Mesenchymal stem cell (in vitro differentiated cells and primary cell): Measurements from ENCODE around the gene THOC7. TPM values are rescaled to one million over a fixed set of nuclear protein-coding genes. Genes with fewer than 3 reads are reported as not detected.

ENCODE experiments used
- DNase-seq: peaks from one replicate; pipeline ENCODE4 v3.0.0-alpha.2; 2013
- H2AFZ ChIP-seq: one replicate; pipeline ENCODE4 v1.6.1; 2013; ENCODE audit warnings: low read depth, mild to moderate bottlenecking, control low read depth, inconsistent platforms, low read length, moderate library complexity
- H2AK5ac ChIP-seq: 2 replicates; pipeline ENCODE4 v1.6.1; 2013; ENCODE audit warnings: low read length, moderate library complexity, mild to moderate bottlenecking, inconsistent platforms; ENCODE audit not compliant: severe bottlenecking
- H2BK120ac ChIP-seq: one replicate; pipeline ENCODE4 v1.6.1; 2013; ENCODE audit warnings: low read depth, mild to moderate bottlenecking, inconsistent platforms, low read length, moderate library complexity
- H2BK12ac ChIP-seq, 2 experiments: one replicate each; pipeline ENCODE4 v1.6.1; 2013; ENCODE audit warnings: inconsistent platforms in 2 of 2, low read length in 2 of 2, mild to moderate bottlenecking in 2 of 2, moderate library complexity in 2 of 2, control low read depth in 1 of 2
- H2BK15ac ChIP-seq: one replicate; pipeline ENCODE4 v1.6.1; 2013; ENCODE audit warnings: mild to moderate bottlenecking, low read depth, inconsistent platforms; ENCODE audit not compliant: poor library complexity, severe bottlenecking
- H2BK5ac ChIP-seq: 2 replicates; pipeline ENCODE4 v1.6.1; 2013; ENCODE audit warnings: low read depth, mild to moderate bottlenecking, low read length, control low read depth, inconsistent platforms; ENCODE audit not compliant: poor library complexity, severe bottlenecking
- H3K14ac ChIP-seq, 2 experiments: one replicate each; pipeline ENCODE4 v1.6.1; 2013; ENCODE audit warnings: inconsistent platforms in 2 of 2, low read length in 2 of 2, control low read depth in 1 of 2, mild to moderate bottlenecking in 1 of 2, moderate library complexity in 1 of 2
- H3K18ac ChIP-seq, 2 experiments: one replicate each; pipeline ENCODE4 v1.6.1; 2013; ENCODE audit warnings: inconsistent platforms in 2 of 2, low read length in 2 of 2, control low read depth in 1 of 2, low read depth in 1 of 2, mild to moderate bottlenecking in 1 of 2
- H3K23ac ChIP-seq, 2 experiments: one replicate each; pipeline ENCODE4 v1.6.1; 2013; ENCODE audit warnings: inconsistent platforms in 2 of 2, low read length in 2 of 2, mild to moderate bottlenecking in 2 of 2, moderate library complexity in 2 of 2, control low read depth in 1 of 2
- H3K27ac ChIP-seq: 2 replicates; pipeline ENCODE4 v1.5.1; 2013; ENCODE audit warnings: mild to moderate bottlenecking, moderate library complexity, low read length, control low read depth, inconsistent platforms; ENCODE audit not compliant: poor library complexity, severe bottlenecking
- H3K27me3 ChIP-seq, 2 experiments: 2 replicates each; pipeline versions ENCODE4 v1.6.1 to v1.7.0; 2013; ENCODE audit warnings: low read length in 2 of 2, mild to moderate bottlenecking in 2 of 2, moderate library complexity in 2 of 2, control low read depth in 1 of 2, inconsistent platforms in 1 of 2; ENCODE audit not compliant: control insufficient read depth in 1 of 2, insufficient read depth in 1 of 2
- H3K36me3 ChIP-seq, 2 experiments: 2 replicates each; pipeline versions ENCODE4 v1.6.1 to v1.7.0; 2013; ENCODE audit warnings: low read length in 2 of 2, control low read depth in 1 of 2, inconsistent platforms in 1 of 2, low read depth in 1 of 2, mild to moderate bottlenecking in 1 of 2; ENCODE audit not compliant: insufficient read depth in 2 of 2, control insufficient read depth in 1 of 2
- H3K4ac ChIP-seq, 2 experiments: one replicate each; pipeline ENCODE4 v1.6.1; 2013; ENCODE audit warnings: inconsistent platforms in 2 of 2, low read length in 2 of 2, mild to moderate bottlenecking in 2 of 2, moderate library complexity in 2 of 2, control low read depth in 1 of 2, low read depth in 1 of 2
- H3K4me1 ChIP-seq: 2 replicates; pipeline ENCODE4 v1.6.1; 2013; ENCODE audit warnings: low read depth, low read length, control low read depth; ENCODE audit not compliant: control insufficient read depth, insufficient read depth
- H3K4me2 ChIP-seq: 2 replicates; pipeline ENCODE4 v1.6.1; 2013; ENCODE audit warnings: low read length, mild to moderate bottlenecking, inconsistent platforms; ENCODE audit not compliant: poor library complexity, severe bottlenecking
- H3K4me3 ChIP-seq, 2 experiments: 2 replicates each; pipeline versions ENCODE4 v1.5.1 to v1.7.0; 2013; ENCODE audit warnings: low read length in 2 of 2, mild to moderate bottlenecking in 2 of 2, control low read depth in 1 of 2, low read depth in 1 of 2; ENCODE audit not compliant: insufficient read depth in 1 of 2
- H3K79me1 ChIP-seq: replicated peaks from 2 replicates; pipeline ENCODE4 v1.6.1; 2013; ENCODE audit warnings: mild to moderate bottlenecking, control low read depth, low read length, inconsistent platforms; ENCODE audit not compliant: poor library complexity, severe bottlenecking
- H3K9ac ChIP-seq: 2 replicates; pipeline ENCODE4 v1.7.0; 2013; ENCODE audit warnings: mild to moderate bottlenecking, low read length, moderate library complexity
- H3K9me3 ChIP-seq: 2 replicates; pipeline ENCODE4 v1.7.0; 2013; ENCODE audit warnings: mild to moderate bottlenecking, low read length; ENCODE audit not compliant: control insufficient read depth
- H4K8ac ChIP-seq: one replicate; pipeline ENCODE4 v1.6.1; 2013; ENCODE audit warnings: inconsistent platforms, mild to moderate bottlenecking, low read length, moderate library complexity
- H4K91ac ChIP-seq: one replicate; pipeline ENCODE4 v1.6.1; 2013; ENCODE audit warnings: mild to moderate bottlenecking, low read length, inconsistent platforms
- WGBS: methylation state at CpG from one replicate; pipeline ENCODE4 v1.1.7; 2013; ENCODE audit warnings: mixed read lengths; 5-methylcytosine and 5-hydroxymethylcytosine counted together
- small RNA-seq: library from polyadenylated mRNA; stranded (forward); fragments of <200 nt; extraction: miRNeasy Mini kit (QIAGEN cat#:217004); gene quantifications from one replicate; pipeline ENCODE3, GENCODE V24; 2013; ENCODE audit warnings: low read depth

Gene THOC7

GRCh38 chr3:63795438-63795837 is 68.2 kb downstream of the THOC7 start:
- WGBS, result 81% methylated on average over 6 of the region's 6 CpGs
- no peak for DNase-seq

DNA sequence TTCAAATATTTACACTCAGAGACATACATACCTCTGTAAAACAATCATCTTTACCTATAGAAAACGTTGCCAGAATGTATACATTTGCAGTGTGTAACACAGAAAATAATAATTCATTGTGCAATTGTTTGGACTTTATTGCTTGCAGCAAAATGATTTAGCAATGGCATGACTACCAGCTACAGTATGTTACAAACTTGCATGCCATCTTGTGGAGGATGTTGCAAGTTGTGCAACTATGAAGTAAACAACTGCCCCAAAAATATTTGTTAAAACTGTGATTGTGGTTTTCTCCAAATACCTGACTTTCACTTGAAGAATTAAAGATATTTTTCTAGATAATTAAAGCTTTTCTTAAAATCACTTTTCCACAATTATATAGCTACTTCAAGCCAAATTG is 71.6 kb downstream of the THOC7 start:
- Histone ChIP-seq H2BK120ac (no peak overlapping the region), H3K4me3 (no peak overlapping the region), H3K23ac (no peak overlapping the region), H3K9ac (peak overlapping the region; percentile 25), H2AK5ac (no peak overlapping the region), H3K4me1 (no peaks in the 10 kb centered on the region), H3K27me3 (peaks cover 0 to 14% of the 10 kb centered on the region in 2 experiments), H4K8ac (no peak overlapping the region), H2AFZ (no peak overlapping the region), H3K36me3 (no peaks in the 10 kb centered on the region), H3K4ac (no peak overlapping the region), H2BK15ac (no peak overlapping the region), H2BK5ac (no peak overlapping the region), H3K9me3 (no peaks in the 10 kb centered on the region), H2BK12ac (no peak overlapping the region), H4K91ac (no peak overlapping the region), H3K14ac (no peak overlapping the region), H3K4me2 (no peak overlapping the region), H3K18ac (no peak overlapping the region), H3K27ac (no peak overlapping the region), H3K79me1 (no peaks in the 10 kb centered on the region)
- DNase-seq, result peak; percentile 50
- whole genome bisulfite sequencing, result no CpG with 5 or more reads among the region's 1 CpG

More at GRCh38 chr3:63795438-63795837, 68.2 kb downstream of the THOC7 start:
- H3K79me1 ChIP-seq, result no peaks in the 10 kb centered on the region
- H2BK120ac ChIP-seq, result no peak overlapping the region
- H2BK12ac ChIP-seq, result no peak overlapping the region
- H3K27me3 ChIP-seq, result peaks cover 0 to 8% of the 10 kb centered on the region in 2 experiments
- H3K4me3 ChIP-seq, result no peak overlapping the region
- no peaks in the 10 kb centered on the region for H3K4me1 ChIP-seq
- H3K9me3 ChIP-seq, result no peaks in the 10 kb centered on the region
- H3K18ac ChIP-seq, result no peak overlapping the region
- no peaks in the 10 kb centered on the region for H3K36me3 ChIP-seq
- no peak overlapping the region for H3K4ac ChIP-seq
- no peak overlapping the region for H3K14ac ChIP-seq
- H3K27ac ChIP-seq, result no peak overlapping the region
- H3K9ac ChIP-seq, result no peak overlapping the region
- H2BK5ac ChIP-seq, result no peak overlapping the region
- H2AFZ ChIP-seq, result no peak overlapping the region
- no peak overlapping the region for H2BK15ac ChIP-seq
- H3K23ac ChIP-seq, result no peak overlapping the region
- H4K8ac ChIP-seq, result no peak overlapping the region
- H2AK5ac ChIP-seq, result no peak overlapping the region
- H3K4me2 ChIP-seq, result no peak overlapping the region
- H4K91ac ChIP-seq, result no peak overlapping the region

Small RNA genes within 50 kb of the gene (small RNA-seq; reads per million reads assigned to genes)
- gene SCAANT1, result not detected
